PC-3 (cell line): ENCODE results near the gene GIPC3. TPM values are rescaled to one million over a fixed set of nuclear protein-coding genes. Genes with fewer than 3 reads are reported as not detected.

Experiments
- ATAC-seq: fragments of 200-7000 bp; cut with Tn5 transposase; 2 replicates; pipeline ENCODE4 v1.9.1; 2020; ENCODE audit warnings: mild to moderate bottlenecking, moderate library complexity
- BruUV-seq: library from RNA; stranded (reverse); fragments of 400-500 nt; replicated peaks from 2 replicates; lab custom pipeline; 2021; lab: Mats Ljungman, UMichigan
- CTCF ChIA-PET: fragments of 300-600 bp; sonication (Branson Sonifier 250); formaldehyde crosslinking; loops from one replicate; lab custom pipeline; 2022; ENCODE audit warnings: antibody characterized with exemption; lab: Charles Lee
- POLR2A ChIA-PET: fragments of 300-600 bp; sonication (Branson Sonifier 250); formaldehyde crosslinking; loops from one replicate; lab custom pipeline; 2022; ENCODE audit warnings: antibody characterized with exemption; ENCODE audit not compliant: unreplicated experiment; lab: Charles Lee
- DNase-seq: peaks from one replicate; pipeline ENCODE4 v3.0.0-alpha.2; 2015
- H2AFZ ChIP-seq: fragments of 300-600 bp; sonication (generic); 2 replicates; pipeline ENCODE4 v1.6.0; 2016; ENCODE audit warnings: antibody characterized with exemption, low read length
- H3F3A ChIP-seq: fragments of 300-600 bp; sonication (generic); one replicate; pipeline ENCODE4 v1.6.0; 2017; ENCODE audit warnings: antibody characterized with exemption, low read length, control low read depth, mild to moderate bottlenecking; ENCODE audit not compliant: unreplicated experiment
- H3K27ac ChIP-seq: fragments of 300-600 bp; sonication (generic); 2 replicates; pipeline ENCODE4 v1.5.1; 2016; ENCODE audit warnings: mild to moderate bottlenecking, low read length
- H3K27me3 ChIP-seq: fragments of 300-600 bp; sonication (generic); 2 replicates; pipeline ENCODE4 v1.6.1; 2016; ENCODE audit warnings: low read length, mixed read lengths
- H3K36me3 ChIP-seq: fragments of 300-600 bp; sonication (generic); 2 replicates; pipeline ENCODE4 v1.6.1; 2016; ENCODE audit warnings: low read depth, mixed run types, low read length, mixed read lengths
- H3K4me1 ChIP-seq: fragments of 300-600 bp; sonication (generic); 2 replicates; pipeline ENCODE4 v1.5.1; 2016; ENCODE audit warnings: low read length; ENCODE audit not compliant: insufficient read depth
- H3K4me2 ChIP-seq: fragments of 300-600 bp; sonication (generic); 2 replicates; pipeline ENCODE4 v1.6.0; 2016; ENCODE audit warnings: low read length
- H3K4me3 ChIP-seq: fragments of 300-600 bp; sonication (generic); 2 replicates; pipeline ENCODE4 v1.5.1; 2016; ENCODE audit warnings: mild to moderate bottlenecking, low read length, mixed read lengths
- H3K79me2 ChIP-seq: fragments of 300-600 bp; sonication (generic); 2 replicates; pipeline ENCODE4 v1.6.1; 2017; ENCODE audit warnings: low read length, mixed read lengths
- H3K9ac ChIP-seq: fragments of 300-600 bp; sonication (generic); 2 replicates; pipeline ENCODE4 v1.6.0; 2016; ENCODE audit warnings: mild to moderate bottlenecking, low read length
- H3K9me2 ChIP-seq: fragments of 300-600 bp; sonication (generic); replicated peaks from 2 replicates; pipeline ENCODE4 v1.6.1; 2016; ENCODE audit warnings: mixed run types, low read length, mixed read lengths
- H3K9me3 ChIP-seq: fragments of 300-600 bp; sonication (generic); 2 replicates; pipeline ENCODE4 v1.6.1; 2016; ENCODE audit warnings: low read length, mixed read lengths
- H4K20me1 ChIP-seq: fragments of 300-600 bp; sonication (generic); 2 replicates; pipeline ENCODE4 v1.6.1; 2016; ENCODE audit warnings: low read length, mixed read lengths
- EZH2 ChIP-seq: fragments of 300-600 bp; sonication (generic); IDR thresholded peaks from one replicate; pipeline ENCODE4 v1.6.1; 2017; ENCODE audit warnings: antibody characterized with exemption, mild to moderate bottlenecking, low read length; ENCODE audit not compliant: unreplicated experiment
- EZH2phosphoT487 ChIP-seq: fragments of 300-600 bp; sonication (generic); IDR thresholded peaks from 2 replicates; pipeline ENCODE4 v1.6.1; 2018; ENCODE audit warnings: mild to moderate bottlenecking, antibody characterized with exemption, low read length, borderline replicate concordance
- intact Hi-C: fragments of 100-400 bp; cut with micrococcal nuclease; formaldehyde crosslinking; loops from 2 replicates; pipeline ENCODE4 v1.9.0; 2023
- total RNA-seq: library from RNA; depleted of rRNA; stranded (reverse); fragments of >200 nt; gene quantifications from 2 replicates; pipeline ENCODE4 v1.2.3, GENCODE V29; 2014
- TF ChIP-seq, protein P1 (sequence below): fragments of 300-600 bp; sonication (generic); conservative IDR thresholded peaks from 2 replicates; pipeline ENCODE4 v1.5.1; 2017; ENCODE audit warnings: antibody characterized with exemption, low read depth, mild to moderate bottlenecking, low read length

GIPC3 gene
- total RNA-seq, 1 experiment from 2014 or later = 0.18 TPM

DNA sequence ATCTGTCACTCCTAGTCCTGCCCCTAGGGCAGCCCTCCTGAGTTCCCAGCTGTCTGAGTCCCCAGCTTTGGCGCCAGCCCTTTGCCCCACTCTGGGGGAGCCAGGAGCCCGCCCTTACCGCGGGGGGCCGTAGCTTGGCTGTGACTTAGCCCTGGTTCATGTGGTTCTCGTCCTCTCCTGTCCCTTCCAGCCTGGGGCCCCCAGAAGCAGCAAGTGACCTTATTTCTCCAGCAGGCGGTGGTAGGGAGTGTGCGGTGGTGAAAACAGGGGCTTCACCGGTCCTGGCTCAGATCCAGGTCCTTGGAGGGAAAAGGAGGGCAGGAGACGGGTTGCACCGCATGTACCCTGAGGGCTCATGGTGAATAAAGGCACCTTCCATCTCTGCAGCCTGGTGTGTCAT lies 7.9 kb downstream of the GIPC3 start:
- DNase-seq (no peak), ATAC-seq (no peak)
- Histone ChIP-seq H3K9me2 (no peaks in the 10 kb centered on the region), H3K4me1 (no peaks in the 10 kb centered on the region), H3K27me3 (no peaks in the 10 kb centered on the region), H3K27ac (no peak overlapping the region), H3K4me2 (no peak overlapping the region), H4K20me1 (no peaks in the 10 kb centered on the region), H3K9ac (no peak overlapping the region), H3K79me2 (no peaks in the 10 kb centered on the region), H3K36me3 (no peaks in the 10 kb centered on the region), H3K4me3 (no peak overlapping the region), H3F3A (no peaks in the 10 kb centered on the region), H2AFZ (no peak overlapping the region), H3K9me3 (no peaks in the 10 kb centered on the region)
- POLR2A ChIA-PET = no interaction called here
- CTCF ChIA-PET = no interaction called here
- BruUV-seq = no TSS peak
- intact Hi-C loops = no loop called here
- TF ChIP-seq EZH2 = no peak
- TF ChIP-seq, protein P1, sequence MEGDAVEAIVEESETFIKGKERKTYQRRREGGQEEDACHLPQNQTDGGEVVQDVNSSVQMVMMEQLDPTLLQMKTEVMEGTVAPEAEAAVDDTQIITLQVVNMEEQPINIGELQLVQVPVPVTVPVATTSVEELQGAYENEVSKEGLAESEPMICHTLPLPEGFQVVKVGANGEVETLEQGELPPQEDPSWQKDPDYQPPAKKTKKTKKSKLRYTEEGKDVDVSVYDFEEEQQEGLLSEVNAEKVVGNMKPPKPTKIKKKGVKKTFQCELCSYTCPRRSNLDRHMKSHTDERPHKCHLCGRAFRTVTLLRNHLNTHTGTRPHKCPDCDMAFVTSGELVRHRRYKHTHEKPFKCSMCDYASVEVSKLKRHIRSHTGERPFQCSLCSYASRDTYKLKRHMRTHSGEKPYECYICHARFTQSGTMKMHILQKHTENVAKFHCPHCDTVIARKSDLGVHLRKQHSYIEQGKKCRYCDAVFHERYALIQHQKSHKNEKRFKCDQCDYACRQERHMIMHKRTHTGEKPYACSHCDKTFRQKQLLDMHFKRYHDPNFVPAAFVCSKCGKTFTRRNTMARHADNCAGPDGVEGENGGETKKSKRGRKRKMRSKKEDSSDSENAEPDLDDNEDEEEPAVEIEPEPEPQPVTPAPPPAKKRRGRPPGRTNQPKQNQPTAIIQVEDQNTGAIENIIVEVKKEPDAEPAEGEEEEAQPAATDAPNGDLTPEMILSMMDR = no peak
- TF ChIP-seq EZH2phosphoT487 = no peak

DNA sequence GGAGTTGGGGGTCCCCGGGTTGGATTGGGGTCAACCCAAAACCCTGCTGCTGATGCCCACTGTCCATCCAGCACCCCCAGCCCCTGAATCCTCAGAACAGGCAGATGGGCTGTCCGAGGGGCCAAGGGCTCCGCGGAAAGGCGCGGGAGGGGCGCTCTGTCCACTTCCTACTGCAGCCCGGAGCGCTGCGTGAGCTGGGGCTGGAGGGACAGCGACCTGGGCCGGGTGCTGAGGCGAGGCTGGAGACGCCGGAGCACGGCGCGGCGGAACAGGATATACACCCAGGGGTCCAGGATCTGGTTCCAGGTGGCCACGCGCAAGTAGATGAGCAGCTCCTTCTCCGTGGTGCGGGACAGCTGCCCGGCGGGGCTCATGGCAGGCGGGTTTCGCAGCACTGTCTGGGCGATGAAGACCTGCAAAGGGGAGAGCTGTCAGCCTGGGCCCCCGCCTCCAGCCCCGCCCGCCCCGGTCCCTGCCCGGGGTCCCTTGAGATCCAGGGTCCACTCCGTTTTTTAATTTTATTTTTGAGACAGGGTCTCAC lies 10.3 kb downstream of the GIPC3 start:
- no TSS peak for BruUV-seq
- H4K20me1 ChIP-seq = no peaks in the 10 kb centered on the region
- H3K9ac ChIP-seq = no peak overlapping the region
- intact Hi-C loops = no loop called here
- H3K27ac ChIP-seq = no peak overlapping the region
- no peaks in the 10 kb centered on the region for H3K4me1 ChIP-seq
- ChIA-PET CTCF (no interaction called here), POLR2A (no interaction called here)
- TF ChIP-seq, protein P1 = no peak
- no peak overlapping the region for H3K4me3 ChIP-seq
- no peaks in the 10 kb centered on the region for H3K36me3 ChIP-seq
- H3K9me3 ChIP-seq = no peaks in the 10 kb centered on the region
- no peaks in the 10 kb centered on the region for H3K79me2 ChIP-seq
- no peak for ATAC-seq
- no peak overlapping the region for H3K4me2 ChIP-seq
- DNase-seq = no peak
- H3K27me3 ChIP-seq = no peaks in the 10 kb centered on the region
- no peak overlapping the region for H2AFZ ChIP-seq
- H3F3A ChIP-seq = no peaks in the 10 kb centered on the region
- no peaks in the 10 kb centered on the region for H3K9me2 ChIP-seq

DNA sequence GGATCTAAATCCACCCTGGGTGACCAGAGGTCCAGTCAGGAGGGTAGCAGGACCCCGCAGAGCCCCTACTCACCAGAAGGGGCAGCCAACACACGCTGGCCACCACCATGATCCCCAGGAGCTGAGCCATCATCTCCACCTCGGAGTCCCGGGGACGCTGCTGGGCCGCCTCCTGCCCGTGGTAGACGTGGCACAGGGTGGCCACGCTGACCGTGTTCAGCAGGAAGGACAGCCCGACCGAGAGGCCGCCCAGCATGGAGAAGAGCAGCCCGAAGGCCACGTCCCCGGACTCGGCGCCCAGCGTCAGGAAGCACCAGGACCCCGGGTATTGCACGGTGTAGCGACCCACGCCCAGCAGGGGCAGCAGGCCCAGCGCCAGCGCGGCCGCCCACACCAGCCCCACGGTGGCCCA lies 14.5 kb downstream of the GIPC3 start:
- H3K9me3 ChIP-seq = no peaks in the 10 kb centered on the region
- no peaks in the 10 kb centered on the region for H3K27me3 ChIP-seq
- H4K20me1 ChIP-seq = no peaks in the 10 kb centered on the region
- H3K4me1 ChIP-seq = no peaks in the 10 kb centered on the region
- CTCF ChIA-PET = no interaction called here
- no TSS peak for BruUV-seq
- no peak for DNase-seq
- POLR2A ChIA-PET = no interaction called here
- no peak overlapping the region for H3K4me3 ChIP-seq
- ATAC-seq = no peak
- no peaks in the 10 kb centered on the region for H3K79me2 ChIP-seq
- H3K9me2 ChIP-seq = no peaks in the 10 kb centered on the region
- intact Hi-C loops = no loop called here
- no peaks in the 10 kb centered on the region for H3F3A ChIP-seq
- no peak overlapping the region for H2AFZ ChIP-seq
- no peak overlapping the region for H3K4me2 ChIP-seq
- H3K9ac ChIP-seq = no peak overlapping the region
- TF ChIP-seq, protein P1 = 0 out of 2 replicates have a peak, but pooled peaks have one; percentile 19
- TF ChIP-seq EZH2phosphoT487 = no peak
- no peak overlapping the region for H3K27ac ChIP-seq
- H3K36me3 ChIP-seq = no peaks in the 10 kb centered on the region
